K562 (cell line): Measurements from ENCODE around the gene PPA2. TPM values are rescaled to one million over a fixed set of nuclear protein-coding genes. Genes with fewer than 3 reads are reported as not detected.

Experiments
- ATAC-seq: fragments of 200-7000 bp; cut with Tn5 transposase; 3 replicates; pipeline ENCODE4 v1.9.1; 2020; ENCODE audit warnings: moderate library complexity
- BruUV-seq: library from RNA; stranded (reverse); fragments of 400-500 nt; replicated peaks from 2 replicates; lab custom pipeline; 2021; lab: Mats Ljungman, UMichigan
- CTCF ChIA-PET: fragments of 300-600 bp; formaldehyde crosslinking; extraction: SDS; loops from one replicate; lab custom pipeline; 2021; ENCODE audit warnings: low intra/inter-chr PET ratio; lab: Yijun Ruan, JAX
- POLR2A ChIA-PET: fragments of 300-600, 350-650 bp; sonication (Branson Sonifier 250); formaldehyde crosslinking; extraction: SDS; loops from one replicate; lab custom pipeline; 2021; ENCODE audit warnings: antibody characterized with exemption, inconsistent platforms; lab: Yijun Ruan, JAX
- DNase-seq, 4 experiments: peaks; one replicate each; pipeline versions ENCODE4 v3.0.0 to v3.0.0-alpha.2; 2011 to 2018; ENCODE audit warnings: low spot score in 3 of 4, mixed read lengths in 3 of 4; ENCODE audit errors: extremely low read depth in 1 of 4
- FAIRE-seq: peaks from 2 replicates; lab custom pipeline; 2011; peaks lifted over from hg19 to GRCh38; lab: Jason Lieb, UNC
- H2AFZ ChIP-seq: 2 replicates; pipeline ENCODE4 v1.6.0; 2011; ENCODE audit warnings: low read depth, low read length, control low read depth, inconsistent platforms
- H3K27ac ChIP-seq: fragments of 200-600 bp; 3 replicates; pipeline ENCODE4 v1.8.0; 2011; ENCODE audit warnings: low read depth, mild to moderate bottlenecking, control low read depth, inconsistent platforms, low read length, moderate library complexity, mixed read lengths; ENCODE audit errors: extremely low read depth
- H3K27me3 ChIP-seq, 2 experiments: fragments of 300-600 bp in 1 of 2; 2 replicates in 1 of 2; 3 replicates in 1 of 2; pipeline versions ENCODE4 v1.6.0 to v1.8.0; 2011; ENCODE audit warnings: inconsistent platforms in 2 of 2, low read length in 2 of 2, mild to moderate bottlenecking in 1 of 2, mixed read lengths in 1 of 2, moderate library complexity in 1 of 2; ENCODE audit not compliant: control insufficient read depth in 2 of 2, insufficient read depth in 2 of 2
- H3K36me3 ChIP-seq: fragments of 300-600 bp; 3 replicates; pipeline ENCODE4 v1.8.0; 2011; ENCODE audit warnings: mild to moderate bottlenecking, low read length, inconsistent platforms; ENCODE audit not compliant: control insufficient read depth, insufficient read depth
- H3K4me1 ChIP-seq, 2 experiments: fragments of 200-600 bp in 1 of 2; replicated peaks in 1 of 2; 2 replicates in 1 of 2; 3 replicates in 1 of 2; pipeline versions ENCODE4 v1.5.1 to v1.8.0; 2011; ENCODE audit warnings: inconsistent platforms in 2 of 2, low read length in 2 of 2, mild to moderate bottlenecking in 1 of 2, mixed read lengths in 1 of 2, moderate library complexity in 1 of 2; ENCODE audit not compliant: control insufficient read depth in 2 of 2, insufficient read depth in 2 of 2
- H3K4me2 ChIP-seq: 2 replicates; pipeline ENCODE4 v1.6.1; 2011; ENCODE audit warnings: low read length, control low read depth, inconsistent platforms, mixed read lengths; ENCODE audit not compliant: insufficient read depth
- H3K4me3 ChIP-seq: fragments of 200-600 bp; sonication (generic), shearing (Covaris generic); 2 replicates; pipeline ENCODE4 v1.5.1; 2016; ENCODE audit warnings: control low read depth, inconsistent platforms
- H3K79me2 ChIP-seq: fragments of 200-600 bp; 3 replicates; pipeline ENCODE4 v1.8.0; 2011; ENCODE audit warnings: low read length, inconsistent platforms; ENCODE audit not compliant: control insufficient read depth, insufficient read depth
- H3K9ac ChIP-seq, 2 experiments: 2 replicates each; pipeline versions ENCODE4 v1.6.0 to v1.6.1; 2011; ENCODE audit warnings: low read depth in 2 of 2, low read length in 2 of 2, control low read depth in 1 of 2, inconsistent platforms in 1 of 2, mild to moderate bottlenecking in 1 of 2, mixed read lengths in 1 of 2; ENCODE audit not compliant: insufficient read depth in 1 of 2
- H3K9me1 ChIP-seq: one replicate; pipeline ENCODE4 v1.6.0; 2011; ENCODE audit warnings: inconsistent platforms, mild to moderate bottlenecking, low read length, moderate library complexity; ENCODE audit not compliant: control insufficient read depth, insufficient read depth
- H3K9me3 ChIP-seq: replicated peaks from 2 replicates; pipeline ENCODE4 v1.5.1; 2011; ENCODE audit warnings: low read depth, low read length, inconsistent platforms; ENCODE audit not compliant: control insufficient read depth, insufficient read depth
- H4K20me1 ChIP-seq: replicated peaks from 2 replicates; pipeline ENCODE4 v1.6.1; 2011; ENCODE audit warnings: low read length, inconsistent platforms, mixed read lengths; ENCODE audit not compliant: control insufficient read depth, insufficient read depth
- C11orf30 ChIP-seq: fragments of 450-650 bp; IDR thresholded peaks from 2 replicates; pipeline ENCODE4 v1.6.1; 2016; ENCODE audit warnings: low read depth, mild to moderate bottlenecking
- CHCHD3 ChIP-seq: fragments of 250-450 bp; sonication (Bioruptor Pico); IDR thresholded peaks from 2 replicates; pipeline ENCODE4 v2.1.2; 2022; ENCODE audit warnings: mild to moderate bottlenecking
- COPS2 ChIP-seq: fragments of 450-650 bp; conservative IDR thresholded peaks from 2 replicates; pipeline ENCODE4 v1.6.1; 2016; ENCODE audit warnings: mild to moderate bottlenecking, moderate library complexity
- ETV1 ChIP-seq: fragments of 450-650 bp; conservative IDR thresholded peaks from 2 replicates; pipeline ENCODE4 v1.6.1; 2016; ENCODE audit warnings: missing genetic modification characterization, control low read depth, low read depth, missing compliant biosample characterization
- FOSL1 ChIP-seq: fragments of 200-800 bp; sonication (Bioruptor generic); conservative IDR thresholded peaks from 2 replicates; pipeline ENCODE4 v1.6.1; 2016; ENCODE audit warnings: missing genetic modification characterization, missing compliant biosample characterization
- MAFG ChIP-seq: fragments of 450-650 bp; conservative IDR thresholded peaks from 2 replicates; pipeline ENCODE4 v1.6.1; 2016; ENCODE audit warnings: missing genetic modification characterization, missing compliant biosample characterization
- MCM7 ChIP-seq, 2 experiments: fragments of 450-650 bp; IDR thresholded peaks; 2 replicates each; pipeline ENCODE4 v1.6.1; 2016 to 2018
- POLR2AphosphoS2 ChIP-seq: IDR thresholded peaks from 2 replicates; pipeline ENCODE4 v1.6.1; 2012; ENCODE audit warnings: low read length, improper control_type of control experiment
- RBFOX2 ChIP-seq: fragments of 200-400 bp; formaldehyde crosslinking; IDR thresholded peaks from 2 replicates; pipeline ENCODE4 v1.6.1; 2017; ENCODE audit warnings: low read depth, mild to moderate bottlenecking, low read length, moderate library complexity
- RBM34 ChIP-seq: fragments of 200-400 bp; formaldehyde crosslinking; IDR thresholded peaks from 2 replicates; pipeline ENCODE4 v1.6.1; 2018; ENCODE audit warnings: low read length, borderline replicate concordance; ENCODE audit not compliant: insufficient read depth
- ZC3H8 ChIP-seq: fragments of 450-650 bp; IDR thresholded peaks from 2 replicates; pipeline ENCODE4 v1.6.1; 2017
- ZNF316 ChIP-seq: fragments of 450-650 bp; IDR thresholded peaks from 2 replicates; pipeline ENCODE4 v1.6.1; 2016
- ZNF77 ChIP-seq: fragments of 250-450 bp; sonication (Bioruptor Pico); IDR thresholded peaks from 2 replicates; pipeline ENCODE4 v1.5.0; 2020
- WGBS: fragments of 100-300 bp; shearing (Covaris generic); methylation state at CpG from one replicate; pipeline ENCODE4 v1.1.6; 2016; ENCODE audit warnings: low coverage, mixed read lengths; ENCODE audit not compliant: insufficient coverage; ENCODE audit errors: missing lambda C conversion rate; 5-methylcytosine and 5-hydroxymethylcytosine counted together
- in situ Hi-C: fragments of 300-500 bp; cut with MboI; formaldehyde crosslinking; loops from 4 replicates; pipeline ENCODE4 v1.15.0; 2018; ENCODE audit warnings: inconsistent platforms, mixed read lengths
- intact Hi-C: fragments of 100-400 bp; cut with micrococcal nuclease; formaldehyde crosslinking; loops from 2 replicates; pipeline ENCODE4 v1.14.2; 2022
- polyA plus RNA-seq, 8 experiments: library from polyadenylated mRNA; depleted of rRNA in 4 of 8; stranded (reverse) in 5 of 8; unstranded in 3 of 8; fragments of >200 nt; fragmentation: Nextera tagmentation in 2 of 8; fragmentation: Illumina TruSeq in 1 of 8; extraction: Ambion mirVana in 2 of 8; extraction: Trizol in 1 of 8; gene quantifications; 2 replicates each; pipeline versions ENCODE4 v1.2.1 to v1.2.3, GENCODE V29; 2011 to 2014; ENCODE audit warnings: inconsistent platforms in 1 of 8, missing spikeins in 1 of 8
- total RNA-seq, 7 experiments: library from RNA; depleted of rRNA in 6 of 7; stranded (reverse); fragments of >200 nt in 6 of 7; fragmentation: Illumina TruSeq in 2 of 7; extraction: Trizol in 2 of 7; gene quantifications; 2 replicates each; pipeline versions ENCODE4 v1.2.1 to v1.2.3, GENCODE V29; 2011 to 2021; ENCODE audit warnings: low replicate concordance in 1 of 7
- TF ChIP-seq, protein P1 (sequence below): fragments of 250-450 bp; sonication (Bioruptor Pico); IDR thresholded peaks from 2 replicates; pipeline ENCODE4 v1.8.0; 2021; ENCODE audit warnings: moderate library complexity, mild to moderate bottlenecking, inconsistent platforms

Gene PPA2
- total and polyA plus RNA-seq, 9 of the 15 experiments (the other 6 are each of a cell fraction or from before 2014, with no cell fraction given): 48.3 to 190 (median 109) TPM

DNA sequence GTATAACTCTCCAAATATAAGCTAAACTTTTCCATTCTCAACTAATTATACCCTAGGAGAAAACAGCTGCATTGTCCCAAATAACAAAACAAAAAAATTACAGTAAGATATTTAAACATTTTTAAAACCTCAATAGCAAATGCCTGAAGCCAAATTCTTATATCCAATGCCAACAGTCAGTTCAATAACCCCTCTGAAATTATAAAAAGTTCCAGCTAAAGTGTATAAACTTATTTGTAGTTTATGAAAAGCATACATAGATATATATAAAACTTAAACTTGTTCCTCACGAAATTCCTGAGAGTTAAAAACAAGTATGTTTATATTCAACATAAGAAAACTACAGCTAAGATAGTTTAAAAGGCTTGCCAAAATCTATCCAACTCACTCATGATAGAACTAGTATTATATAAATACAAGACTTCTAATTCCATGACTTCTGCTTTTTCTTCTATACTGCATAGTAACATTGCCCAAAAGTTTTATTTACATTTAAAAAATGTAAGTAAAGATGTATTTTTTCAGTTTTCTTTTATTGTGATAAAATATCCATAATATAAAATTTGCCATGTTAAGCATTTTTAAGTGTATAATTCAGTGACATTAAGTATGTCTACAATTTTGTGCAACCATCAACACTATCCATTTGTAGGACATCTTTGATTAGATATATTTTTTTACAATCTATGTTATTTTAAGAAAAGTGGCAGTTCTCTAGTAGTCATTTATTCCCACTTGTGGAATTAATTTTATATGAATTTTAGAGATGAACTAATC is 72.8 kb downstream of the PPA2 start:
- H3K9me3 ChIP-seq: no peaks in the 10 kb centered on the region
- no peaks in the 10 kb centered on the region for H3K27me3 ChIP-seq
- ChIA-PET CTCF (no interaction called here), POLR2A (no interaction called here)
- H3K9ac ChIP-seq: no peak overlapping the region
- no peaks in the 10 kb centered on the region for H3K4me1 ChIP-seq
- WGBS: 8% methylated on average over 1 of the region's 1 CpG
- in situ Hi-C loops (no loop called here), intact Hi-C loops (no loop called here)
- H3K4me2 ChIP-seq: no peak overlapping the region
- no peak for ATAC-seq
- H4K20me1 ChIP-seq: no peaks in the 10 kb centered on the region
- no peaks in the 10 kb centered on the region for H3K79me2 ChIP-seq
- TF ChIP-seq C11orf30 (peak; percentile 25; the same call in 1 of the 2 replicates), ZNF77 (CRISPR knock-in tag) (no peak), ZNF316 (peak; percentile 75)
- H3K27ac ChIP-seq: no peak overlapping the region
- 0 out of 3 replicates have a peak, but pooled peaks cover 5% of the 10 kb centered on the region for H3K36me3 ChIP-seq
- H3K4me3 ChIP-seq: no peak overlapping the region
- no peak overlapping the region for H2AFZ ChIP-seq
- FAIRE-seq: no peak
- DNase-seq: no peak
- no TSS peak for BruUV-seq
- H3K9me1 ChIP-seq: no peaks in the 10 kb centered on the region

DNA sequence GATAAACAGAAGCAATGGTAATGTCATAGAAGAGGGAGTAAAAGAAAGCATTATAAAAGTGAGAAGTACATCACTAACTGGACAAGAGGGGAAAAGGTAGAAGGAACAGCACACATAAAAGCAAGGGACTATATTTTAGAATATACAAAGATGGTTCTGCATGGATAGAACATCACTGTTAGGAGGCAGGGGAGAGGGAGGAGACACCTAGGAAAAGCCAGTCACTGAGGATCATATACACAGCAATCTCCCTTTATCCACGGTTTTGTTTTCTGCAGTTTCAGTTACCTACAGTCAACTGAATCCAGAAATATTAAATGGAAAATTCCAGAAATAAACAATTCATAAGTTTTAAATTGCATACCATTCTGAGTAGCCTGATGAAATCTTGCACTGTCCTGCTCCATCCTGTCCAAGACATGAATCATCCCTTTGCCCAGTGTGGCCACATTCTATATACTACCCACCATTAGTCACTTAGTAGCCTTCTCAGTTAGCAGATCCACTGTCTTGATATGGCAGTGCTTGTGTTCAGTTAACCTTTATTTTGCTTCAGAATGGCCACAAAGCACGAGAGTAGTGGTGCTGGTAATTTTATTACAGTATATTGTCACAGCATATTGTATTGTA is 74.2 kb downstream of the PPA2 start:
- Histone ChIP-seq H3K27ac (no peak overlapping the region), H3K79me2 (no peaks in the 10 kb centered on the region), H3K9me3 (no peaks in the 10 kb centered on the region), H3K9me1 (no peaks in the 10 kb centered on the region), H3K36me3 (peaks cover 1% of the 10 kb centered on the region; the same call in 1 of the 3 replicates), H3K27me3 (no peaks in the 10 kb centered on the region), H3K9ac (no peak overlapping the region), H4K20me1 (no peaks in the 10 kb centered on the region), H3K4me2 (no peak overlapping the region), H3K4me3 (no peak overlapping the region), H2AFZ (no peak overlapping the region), H3K4me1 (no peaks in the 10 kb centered on the region)
- ChIA-PET CTCF (no interaction called here), POLR2A (no interaction called here)
- intact Hi-C loops: no loop called here
- DNase-seq (peak in 2 of 4 experiments; percentile 6 to 16), FAIRE-seq (no peak), ATAC-seq (peak; percentile 82)
- 45% methylated on average over 2 of the region's 2 CpGs for WGBS
- in situ Hi-C loops: no loop called here
- BruUV-seq: no TSS peak
- TF ChIP-seq MCM7 (IDR thresholded peaks at IDR 0.05) (no peak), RBM34 (no peak), MAFG (tag) (no peak), COPS2 (no peak), ETV1 (no peak), POLR2AphosphoS2 (no peak), ZC3H8 (no peak), FOSL1 (tag) (peak; percentile 93), RBFOX2 (no peak), CHCHD3 (no peak)
- TF ChIP-seq, protein P1, sequence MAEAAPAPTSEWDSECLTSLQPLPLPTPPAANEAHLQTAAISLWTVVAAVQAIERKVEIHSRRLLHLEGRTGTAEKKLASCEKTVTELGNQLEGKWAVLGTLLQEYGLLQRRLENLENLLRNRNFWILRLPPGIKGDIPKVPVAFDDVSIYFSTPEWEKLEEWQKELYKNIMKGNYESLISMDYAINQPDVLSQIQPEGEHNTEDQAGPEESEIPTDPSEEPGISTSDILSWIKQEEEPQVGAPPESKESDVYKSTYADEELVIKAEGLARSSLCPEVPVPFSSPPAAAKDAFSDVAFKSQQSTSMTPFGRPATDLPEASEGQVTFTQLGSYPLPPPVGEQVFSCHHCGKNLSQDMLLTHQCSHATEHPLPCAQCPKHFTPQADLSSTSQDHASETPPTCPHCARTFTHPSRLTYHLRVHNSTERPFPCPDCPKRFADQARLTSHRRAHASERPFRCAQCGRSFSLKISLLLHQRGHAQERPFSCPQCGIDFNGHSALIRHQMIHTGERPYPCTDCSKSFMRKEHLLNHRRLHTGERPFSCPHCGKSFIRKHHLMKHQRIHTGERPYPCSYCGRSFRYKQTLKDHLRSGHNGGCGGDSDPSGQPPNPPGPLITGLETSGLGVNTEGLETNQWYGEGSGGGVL (CRISPR knock-in tag): no peak
